ENCODE measurements around the gene ZFYVE1.

DNA sequence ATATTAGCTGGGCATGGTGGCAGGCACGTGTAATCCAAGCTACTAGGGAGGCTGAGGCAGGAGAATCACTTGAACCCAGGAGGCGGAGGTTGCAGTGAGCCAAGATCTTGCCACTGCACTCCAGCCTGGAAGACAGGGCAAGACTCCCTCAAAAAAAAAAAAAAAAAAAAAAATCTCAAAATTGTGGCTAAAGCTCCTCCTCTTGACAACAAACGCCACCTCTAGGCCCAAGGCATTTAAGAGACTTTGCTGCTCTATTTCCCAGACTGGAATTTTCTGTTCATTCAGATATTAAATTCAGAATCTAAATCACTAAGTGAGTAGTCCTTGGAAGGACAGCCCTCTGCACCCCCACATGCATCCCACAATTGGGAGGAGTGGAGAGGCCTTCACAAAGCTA is 1.4 kb downstream of the ZFYVE1 start:
- TF ChIP-seq EZH2phosphoT487 (IDR thresholded peaks at IDR 0.05; ENCODE audit: low read length): no peak
- no peak for TF ChIP-seq EZH2 (optimal IDR thresholded peaks at IDR 0.05; ENCODE audit: low read depth, low read length)
- TF ChIP-seq, protein P1, sequence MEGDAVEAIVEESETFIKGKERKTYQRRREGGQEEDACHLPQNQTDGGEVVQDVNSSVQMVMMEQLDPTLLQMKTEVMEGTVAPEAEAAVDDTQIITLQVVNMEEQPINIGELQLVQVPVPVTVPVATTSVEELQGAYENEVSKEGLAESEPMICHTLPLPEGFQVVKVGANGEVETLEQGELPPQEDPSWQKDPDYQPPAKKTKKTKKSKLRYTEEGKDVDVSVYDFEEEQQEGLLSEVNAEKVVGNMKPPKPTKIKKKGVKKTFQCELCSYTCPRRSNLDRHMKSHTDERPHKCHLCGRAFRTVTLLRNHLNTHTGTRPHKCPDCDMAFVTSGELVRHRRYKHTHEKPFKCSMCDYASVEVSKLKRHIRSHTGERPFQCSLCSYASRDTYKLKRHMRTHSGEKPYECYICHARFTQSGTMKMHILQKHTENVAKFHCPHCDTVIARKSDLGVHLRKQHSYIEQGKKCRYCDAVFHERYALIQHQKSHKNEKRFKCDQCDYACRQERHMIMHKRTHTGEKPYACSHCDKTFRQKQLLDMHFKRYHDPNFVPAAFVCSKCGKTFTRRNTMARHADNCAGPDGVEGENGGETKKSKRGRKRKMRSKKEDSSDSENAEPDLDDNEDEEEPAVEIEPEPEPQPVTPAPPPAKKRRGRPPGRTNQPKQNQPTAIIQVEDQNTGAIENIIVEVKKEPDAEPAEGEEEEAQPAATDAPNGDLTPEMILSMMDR (IDR thresholded peaks at IDR 0.05; ENCODE audit: low read length): no peak
